Stimulated activated CD8-positive, alpha-beta memory T cell treated with anti-CD3 and anti-CD28 coated beads, Interleukin-4, amount 100 ng/mL, for 48 hours (primary cell): ENCODE data around the gene CNIH3.

Experiments
- DNase-seq: peaks from one replicate; pipeline ENCODE4 v3.0.0-alpha.2; 2020

The CNIH3 gene

DNA sequence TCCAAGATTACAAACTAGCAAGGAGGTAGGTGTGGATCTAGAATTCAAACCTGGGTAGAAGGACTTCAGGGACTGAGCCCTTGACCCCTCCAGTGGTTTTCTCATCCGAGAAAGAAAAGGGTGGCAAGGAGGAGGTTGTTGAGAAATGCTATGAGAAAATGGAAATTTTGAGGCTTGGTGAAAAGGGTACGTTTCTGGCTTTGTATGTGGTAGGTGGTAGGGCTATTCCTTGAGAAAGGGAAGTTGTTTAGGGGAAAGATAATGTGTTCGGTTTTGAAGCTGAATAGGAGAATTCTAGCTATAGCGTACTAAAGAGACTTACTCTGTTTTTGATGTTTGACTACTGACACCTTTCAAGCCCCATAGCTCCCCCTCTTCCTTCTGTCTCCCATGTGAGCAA, 133.8 kb downstream of the CNIH3 start:
- no peak for DNase-seq

DNA sequence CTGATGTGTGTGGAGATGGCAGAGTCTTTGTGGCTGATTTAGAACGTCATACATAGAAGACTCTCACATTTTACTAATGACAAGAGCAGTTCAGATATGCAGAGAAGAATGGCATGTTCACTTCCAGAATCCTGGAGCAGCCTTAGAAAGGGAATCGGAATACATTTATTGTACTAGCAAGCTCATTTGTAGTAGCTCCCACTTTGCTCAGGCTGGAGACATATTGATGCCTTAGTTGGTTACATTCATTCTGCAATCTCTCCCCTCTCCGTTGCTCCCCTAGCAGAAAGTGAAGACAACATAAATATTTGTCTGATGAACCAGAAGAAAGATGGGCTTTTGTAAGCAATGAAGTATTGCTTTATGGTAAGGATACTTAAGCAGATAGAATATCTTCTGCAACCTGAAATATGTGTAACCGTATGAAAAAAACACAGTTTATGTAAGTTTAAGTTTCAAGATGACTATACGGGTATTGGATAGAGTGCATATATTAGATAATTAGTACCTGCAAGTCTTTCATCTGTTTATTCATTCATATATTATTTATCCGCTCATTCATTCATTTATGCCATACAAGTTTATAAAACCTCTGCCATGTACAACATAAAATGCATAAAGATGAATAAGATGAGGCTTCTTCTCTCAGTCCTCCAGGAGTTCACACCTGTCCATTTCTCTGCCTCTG, 135.7 kb downstream of the CNIH3 start:
- DNase-seq = no peak

DNA sequence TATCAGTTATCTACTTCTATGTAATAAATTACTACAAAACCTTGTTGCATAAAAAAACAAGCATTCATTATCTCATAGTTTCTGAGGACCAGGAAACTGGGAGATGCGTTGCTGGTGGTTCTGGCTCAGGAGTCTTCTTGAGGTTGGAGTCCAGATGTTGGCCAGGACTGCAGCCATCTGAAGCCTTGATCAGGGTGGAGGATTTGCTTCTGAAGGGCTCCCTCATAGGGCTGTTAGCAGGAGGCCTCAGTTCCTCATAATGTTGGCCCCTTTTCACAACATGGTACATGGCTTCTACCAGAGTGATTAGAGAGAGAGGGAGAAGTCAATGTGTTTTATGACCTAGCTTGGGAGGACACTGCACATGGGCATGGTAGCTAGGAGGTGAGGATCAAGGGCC, 137.4 kb downstream of the CNIH3 start:
- no peak for DNase-seq

DNA sequence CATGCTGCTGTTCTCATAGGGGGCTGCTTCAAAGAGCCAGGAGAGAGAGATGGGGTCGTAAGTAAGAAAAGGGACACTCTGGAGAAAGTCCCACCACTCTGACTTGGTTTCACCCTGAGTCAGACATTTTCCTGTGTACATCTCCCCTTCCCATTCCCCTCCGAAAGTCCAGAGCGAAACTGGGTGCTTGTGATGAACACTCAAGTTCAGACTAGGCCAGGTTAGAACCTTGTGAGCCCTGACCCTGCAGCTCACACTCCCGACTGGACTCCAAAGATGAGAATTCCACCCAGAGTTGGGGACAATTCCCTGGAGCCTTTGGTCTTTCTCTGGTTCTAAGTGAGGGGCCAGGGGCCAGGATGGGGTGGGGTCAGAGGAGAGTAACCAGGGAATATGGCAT, 139.5 kb downstream of the CNIH3 start:
- DNase-seq = no peak

DNA sequence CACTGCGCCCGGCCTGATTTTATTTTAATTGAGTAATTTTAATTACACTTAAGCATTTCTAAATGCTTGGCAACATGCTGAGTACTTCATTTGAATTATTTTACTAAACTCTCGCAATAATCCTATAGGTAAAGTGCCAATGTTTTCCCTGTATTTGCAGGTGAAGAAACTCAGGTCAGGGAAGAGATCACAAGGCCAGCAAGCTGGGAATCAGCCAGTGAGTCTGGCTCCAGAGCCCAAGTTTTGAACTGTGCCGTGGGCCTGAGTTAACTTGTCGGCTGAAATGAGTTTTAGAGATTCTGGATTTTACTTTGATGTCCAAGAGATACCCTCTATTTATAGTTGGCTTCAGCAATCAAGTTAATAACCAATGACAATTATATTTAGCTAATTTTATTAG, 141.4 kb downstream of the CNIH3 start:
- no peak for DNase-seq

DNA sequence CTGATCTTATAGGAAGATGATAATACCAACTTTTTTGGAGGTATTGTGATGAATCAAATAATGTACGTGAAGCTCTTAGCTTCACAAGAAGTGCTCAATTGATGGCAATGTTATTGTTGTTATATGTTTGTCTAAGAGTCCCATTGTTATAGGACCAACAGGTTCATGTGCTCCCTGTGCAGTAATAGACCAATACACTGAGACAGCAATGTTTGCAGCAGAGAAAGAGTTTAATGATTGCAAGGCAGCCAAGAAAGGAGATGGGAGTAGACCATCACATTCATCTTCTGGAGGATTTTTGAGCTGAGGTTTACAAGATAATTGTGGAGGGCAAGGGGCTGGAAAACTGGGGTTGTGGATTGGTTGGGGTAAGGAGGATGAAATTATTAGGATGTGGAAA, 143.0 kb downstream of the CNIH3 start:
- no peak for DNase-seq

DNA sequence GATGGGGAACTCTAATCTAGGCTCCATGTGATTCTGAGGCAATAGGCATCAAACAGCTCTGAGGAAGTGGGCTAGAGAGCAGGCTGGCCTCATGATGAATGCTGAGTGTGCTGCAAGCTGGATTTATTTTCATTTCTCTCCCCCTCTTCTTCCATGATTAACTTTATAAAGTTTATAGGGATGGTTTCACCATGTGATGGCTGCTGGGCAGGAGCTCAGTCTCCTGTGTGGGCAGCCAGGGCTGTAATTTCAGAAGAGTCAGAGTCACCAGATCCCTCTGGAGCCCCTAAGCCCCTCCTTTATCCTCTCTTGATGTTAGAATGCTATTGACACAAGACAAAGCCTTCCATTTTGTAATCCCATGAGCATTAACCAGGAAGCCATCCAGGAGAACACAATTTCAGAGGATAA, 143.6 kb downstream of the CNIH3 start:
- DNase-seq = no peak

DNA sequence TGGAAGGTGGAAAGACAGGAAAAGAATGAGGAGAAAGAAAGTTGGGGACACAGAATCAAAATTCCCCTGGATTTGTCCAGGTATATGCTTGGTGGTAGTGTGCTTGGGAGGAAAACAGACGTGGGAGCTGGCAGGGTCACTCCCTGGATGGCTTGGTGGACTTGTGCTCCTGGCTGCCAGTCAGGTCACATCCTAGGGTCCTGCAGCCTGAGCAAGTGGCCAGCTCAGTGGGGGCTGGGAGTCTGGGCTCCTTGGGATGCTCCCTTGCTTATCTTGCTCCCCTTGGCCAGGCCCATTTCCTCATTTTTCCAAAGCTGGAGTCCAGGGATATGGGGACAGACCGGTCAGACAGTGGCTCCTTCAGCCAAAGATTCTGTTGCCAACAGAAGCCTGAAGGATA, 144.0 kb downstream of the CNIH3 start:
- no peak for DNase-seq

DNA sequence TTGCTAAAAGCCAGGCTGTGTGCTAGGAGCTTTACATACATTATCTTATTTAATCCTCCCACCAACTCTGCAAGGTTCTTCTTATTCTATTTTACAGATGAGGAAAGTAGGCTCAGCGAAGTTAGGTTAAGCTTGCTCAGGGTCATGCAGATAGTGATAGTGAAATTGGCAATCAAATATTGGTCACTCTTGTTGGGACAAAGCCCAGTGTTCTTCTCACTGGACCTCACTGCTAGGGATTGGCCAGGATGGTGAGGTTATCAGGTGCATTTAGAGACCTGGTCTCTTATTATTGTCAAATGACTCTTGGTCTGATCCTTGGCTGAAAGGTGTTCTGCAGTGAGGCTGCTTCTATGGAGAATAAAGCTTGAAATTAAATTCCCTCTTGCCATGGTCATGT, 145.1 kb downstream of the CNIH3 start:
- no peak for DNase-seq

DNA sequence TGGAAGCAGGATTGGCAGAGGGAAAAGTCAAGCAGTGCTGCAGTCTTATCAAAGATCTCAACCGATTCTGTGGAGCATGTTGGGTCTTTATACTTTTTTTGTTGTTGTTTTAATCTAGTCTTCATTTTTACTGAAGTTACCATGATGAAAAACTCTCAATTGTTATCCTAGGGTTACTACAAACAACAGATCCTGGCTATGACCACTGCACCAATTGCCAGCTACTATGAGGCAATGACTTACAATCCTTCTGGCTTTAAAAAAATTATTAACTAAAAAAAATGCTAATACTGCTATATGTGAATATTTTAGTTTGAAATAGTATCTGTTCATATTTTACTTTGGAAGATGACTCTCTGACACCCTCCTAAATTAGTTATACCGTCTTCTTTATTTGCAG, 145.9 kb downstream of the CNIH3 start:
- DNase-seq = no peak

DNA sequence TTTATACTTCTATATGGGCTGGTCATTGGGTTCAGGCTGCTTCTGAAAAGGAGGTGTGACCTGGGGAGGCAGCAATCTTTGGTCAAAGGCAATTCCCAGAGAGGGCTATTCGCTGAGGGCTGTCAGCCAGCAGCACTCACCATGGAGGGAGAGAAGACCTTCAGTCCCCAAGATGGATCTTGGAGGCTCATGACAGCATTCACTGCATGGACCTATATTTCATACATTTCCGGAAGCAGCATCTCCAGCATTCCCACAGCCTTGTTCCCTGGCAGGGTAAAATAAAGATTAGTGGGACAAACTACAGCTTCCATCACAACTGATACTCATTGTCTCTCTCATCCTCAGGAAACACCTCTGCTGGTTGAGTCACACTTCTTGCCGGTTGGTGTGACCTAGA, 146.6 kb downstream of the CNIH3 start:
- no peak for DNase-seq

DNA sequence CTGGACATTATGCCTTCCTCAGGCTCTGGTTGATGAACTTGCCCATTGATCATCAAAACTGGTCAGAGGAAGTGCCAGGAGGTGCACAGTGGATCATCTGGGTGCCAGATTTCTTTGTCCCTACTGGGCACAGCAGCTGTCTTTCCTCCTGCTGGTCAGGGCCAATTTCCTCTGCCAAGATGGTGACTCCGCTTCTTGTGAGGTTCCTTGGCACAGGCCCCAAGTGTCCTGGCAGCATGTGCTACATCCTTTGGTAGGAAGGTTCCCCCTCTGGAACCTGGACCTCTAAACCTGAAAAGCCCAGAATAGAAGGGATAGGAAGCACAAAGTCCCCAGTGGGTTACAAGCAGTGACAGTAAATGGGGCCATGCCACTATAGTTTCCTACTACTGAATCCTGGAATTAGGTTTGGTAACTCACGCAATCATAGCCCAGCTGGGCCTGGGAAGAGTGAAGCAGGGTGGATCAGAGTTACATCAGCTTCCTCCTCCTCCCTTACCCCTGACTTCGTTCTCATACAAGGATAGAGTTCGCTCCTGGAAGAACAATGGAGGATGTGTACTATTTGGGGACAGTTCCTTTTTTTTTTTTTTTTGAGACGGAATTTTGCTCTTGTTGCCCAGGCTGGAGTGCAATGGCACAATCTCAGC, 147.1 kb downstream of the CNIH3 start:
- no peak for DNase-seq

DNA sequence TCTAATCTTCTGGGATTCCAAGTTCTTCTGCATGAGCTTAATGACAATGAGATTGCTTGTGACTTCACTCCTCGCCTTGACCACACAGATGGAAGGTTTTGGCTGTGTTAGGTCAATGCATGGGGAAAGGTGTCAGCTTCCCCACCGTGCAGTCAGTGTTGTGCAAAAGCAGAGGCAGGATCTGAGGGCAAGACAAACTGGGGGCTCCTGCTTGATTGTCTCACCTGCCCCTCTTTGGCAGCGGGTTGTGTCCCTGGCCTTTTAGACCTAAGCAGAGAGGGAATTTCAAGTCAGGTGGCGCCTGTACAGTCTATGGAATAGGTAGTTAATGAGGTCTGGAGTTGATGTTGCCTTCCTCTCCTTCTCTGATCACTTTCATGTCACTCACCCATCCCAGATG, 150.1 kb downstream of the CNIH3 start:
- DNase-seq = no peak

DNA sequence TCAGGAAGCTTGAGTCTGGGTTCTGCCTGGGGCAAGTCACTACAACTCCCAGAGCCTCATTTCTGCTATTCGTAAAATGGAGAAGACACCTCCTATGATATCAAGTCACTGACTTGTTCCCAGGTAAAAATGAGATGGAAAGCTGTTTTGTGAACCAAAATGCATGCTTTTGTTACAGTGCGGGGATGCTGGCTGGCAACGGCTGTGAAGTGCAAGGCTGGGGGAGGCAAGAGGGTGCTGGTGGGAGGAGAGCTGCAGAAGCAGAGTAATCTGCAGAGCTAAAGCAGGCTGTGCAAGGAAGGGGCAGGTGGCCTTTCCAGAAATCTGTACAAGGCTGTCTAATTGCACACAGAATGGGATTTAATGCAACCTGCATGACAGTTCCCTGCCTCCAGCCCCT, 150.9 kb downstream of the CNIH3 start:
- no peak for DNase-seq

DNA sequence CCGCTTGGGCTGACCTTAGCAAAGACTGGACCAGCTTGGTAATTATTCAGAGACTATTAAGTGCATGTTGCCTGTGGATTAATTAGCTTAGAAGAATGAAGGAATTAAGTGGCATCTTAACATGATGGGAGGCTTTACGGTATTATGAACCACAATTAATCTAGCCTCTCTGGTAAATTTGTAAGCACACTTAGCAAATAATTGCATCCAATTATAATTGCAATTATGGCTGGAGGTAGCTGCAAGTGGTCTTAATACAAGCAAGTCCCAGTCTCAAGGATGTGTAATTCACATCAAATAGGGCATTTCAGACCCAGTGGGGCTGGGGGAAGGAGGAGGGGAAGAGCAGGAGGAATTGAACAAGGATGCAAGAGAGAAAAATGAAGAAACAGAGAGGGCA, 151.6 kb downstream of the CNIH3 start:
- no peak for DNase-seq

DNA sequence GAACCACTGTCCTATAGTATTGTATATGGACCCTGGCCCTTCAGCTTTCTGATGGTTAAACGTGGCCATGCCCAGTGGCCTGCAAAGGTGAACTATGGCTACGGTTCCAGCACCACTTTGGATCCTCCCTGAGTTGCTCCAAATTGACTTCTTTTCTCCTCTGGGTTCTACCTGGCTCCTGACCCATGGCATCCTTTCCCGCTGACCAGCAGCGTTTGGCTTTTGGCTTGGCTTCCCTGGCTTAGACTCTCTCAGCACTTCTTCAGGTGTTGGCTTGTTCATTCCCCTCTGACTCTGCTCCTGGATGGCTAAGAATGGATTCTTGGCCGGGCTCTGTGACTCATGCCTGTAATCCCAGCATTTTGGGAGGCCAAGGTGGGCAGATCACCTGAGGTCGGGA, 152.9 kb downstream of the CNIH3 start:
- no peak for DNase-seq

DNA sequence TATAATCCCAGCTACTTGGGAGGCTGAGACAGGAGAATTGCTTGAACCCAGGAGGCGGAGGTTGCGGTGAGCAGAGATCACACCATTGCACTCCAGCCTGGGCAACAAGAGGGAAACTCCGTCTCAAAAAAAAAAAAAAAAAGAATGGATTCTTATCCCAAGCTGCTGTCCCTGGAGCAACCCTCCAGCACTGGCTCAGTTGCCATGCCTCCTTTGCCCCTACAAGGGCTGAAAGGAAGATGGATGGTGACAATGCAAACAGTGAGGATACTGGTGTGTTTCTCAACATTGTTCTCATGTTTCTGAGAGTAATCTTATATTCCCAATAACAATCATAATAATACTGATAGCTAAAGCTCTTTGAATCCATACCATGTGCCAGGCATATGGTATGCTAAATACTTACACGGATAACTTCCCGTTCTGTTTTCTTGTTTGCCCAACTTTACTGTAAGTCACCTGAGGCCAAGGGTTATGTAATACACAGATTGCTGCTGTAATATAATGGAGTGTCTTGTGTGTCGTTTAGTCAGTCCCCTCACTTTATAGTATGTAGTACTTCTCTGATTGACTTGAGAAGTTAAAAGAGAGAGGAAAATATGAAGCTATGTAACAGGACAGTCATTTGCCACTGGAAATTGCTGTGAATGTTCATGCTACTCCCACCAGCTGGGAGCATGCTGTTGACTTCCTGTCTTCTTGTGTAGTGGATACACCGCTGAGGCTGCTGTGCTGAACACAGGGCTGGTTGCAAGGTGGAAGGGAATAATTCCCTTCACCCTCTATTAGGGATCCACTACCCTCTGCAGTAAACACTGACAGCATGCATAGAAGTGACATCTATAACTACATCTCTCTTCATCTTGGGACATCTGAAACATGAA, 153.6 kb downstream of the CNIH3 start:
- no peak for DNase-seq

DNA sequence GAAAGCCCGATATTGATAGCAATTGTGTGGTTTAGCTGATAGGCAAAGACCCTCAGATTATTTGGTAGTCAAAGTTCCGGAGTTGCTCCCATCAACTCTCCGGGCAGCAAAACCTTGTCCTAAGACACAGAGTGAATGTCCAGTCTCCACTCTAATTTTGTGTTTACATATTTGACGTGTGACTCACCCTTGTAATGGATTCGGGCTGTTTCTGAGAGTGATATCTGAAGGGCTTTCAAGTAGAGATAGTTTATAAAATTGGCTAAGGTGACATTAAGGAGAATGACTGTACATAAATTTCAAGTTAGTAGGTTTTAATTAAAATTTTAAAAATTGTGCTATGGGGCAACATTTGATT, 154.2 kb downstream of the CNIH3 start:
- DNase-seq = no peak

DNA sequence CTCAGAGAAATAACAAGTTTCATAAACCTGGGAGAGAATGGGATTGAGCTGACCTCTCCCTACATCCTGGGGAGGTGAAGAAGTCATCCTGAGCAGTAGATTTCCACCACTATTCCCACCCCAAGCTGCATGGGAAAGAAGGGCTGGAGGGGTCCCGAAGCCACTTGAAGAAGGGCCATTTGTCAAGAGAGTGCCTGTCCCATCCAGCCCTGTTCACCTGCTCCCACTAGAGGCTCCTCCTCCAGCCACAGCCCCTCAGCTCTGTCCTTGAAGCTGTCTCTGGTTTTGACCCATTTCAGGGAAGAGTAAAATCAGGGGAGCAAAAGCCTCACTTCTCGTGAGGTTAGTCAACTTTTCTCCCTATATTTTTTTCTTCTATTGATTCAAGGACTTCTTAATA, 157.5 kb downstream of the CNIH3 start:
- no peak for DNase-seq

DNA sequence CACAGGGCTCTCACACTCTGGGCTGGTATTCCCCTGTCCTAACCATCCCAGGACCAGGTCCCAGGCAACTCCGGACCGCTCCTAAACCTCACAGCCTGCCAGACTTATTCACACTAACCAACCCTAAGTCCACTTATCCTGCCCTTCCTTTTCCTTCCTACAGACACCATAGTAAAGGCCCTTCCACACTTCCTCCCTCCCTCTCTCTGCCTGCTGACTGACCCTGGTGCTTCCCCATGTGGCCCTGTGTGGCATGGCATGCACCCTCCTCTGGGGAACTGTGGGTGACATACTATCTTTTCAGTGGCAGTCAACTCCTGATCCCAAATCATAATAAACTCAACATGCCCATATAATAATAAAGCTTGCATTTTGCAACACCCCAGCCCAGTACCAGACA, 158.3 kb downstream of the CNIH3 start:
- DNase-seq = no peak

DNA sequence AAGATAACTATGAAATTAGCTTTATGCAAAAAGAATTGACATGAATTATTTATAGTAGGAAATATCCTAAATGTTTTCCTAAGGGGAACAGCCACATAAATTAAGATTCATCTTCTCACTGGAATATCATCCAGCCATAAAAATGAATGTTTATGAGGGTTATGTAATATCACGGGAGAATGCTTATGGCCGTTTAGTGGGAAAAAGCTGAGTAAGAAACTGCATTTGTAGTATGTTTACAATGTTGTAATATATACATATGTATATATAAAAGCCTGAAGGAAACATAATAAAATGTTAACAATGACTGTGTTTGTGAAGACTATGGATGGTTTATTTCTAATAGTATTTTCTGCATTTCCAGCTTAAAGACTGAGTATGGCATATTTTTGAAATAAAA, 161.1 kb downstream of the CNIH3 start:
- no peak for DNase-seq

DNA sequence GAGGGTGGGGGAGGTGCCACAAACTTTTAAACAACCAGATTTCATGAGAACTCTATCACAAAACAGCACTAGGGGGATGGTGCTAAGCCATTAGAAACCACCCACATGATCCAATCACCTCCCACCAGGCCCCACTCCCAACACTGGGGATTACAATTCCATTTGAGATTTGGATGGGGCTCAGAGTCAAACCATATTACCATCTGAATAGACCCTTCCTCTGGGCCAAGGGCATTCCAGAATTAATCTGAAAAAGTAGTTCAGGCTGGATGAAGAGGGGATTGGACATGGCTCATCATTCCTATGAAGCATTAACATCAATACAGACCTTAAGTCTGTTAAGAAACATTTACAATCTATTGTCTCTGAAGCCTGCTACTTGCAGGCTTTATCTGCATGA, 163.4 kb downstream of the CNIH3 start:
- DNase-seq = no peak

DNA sequence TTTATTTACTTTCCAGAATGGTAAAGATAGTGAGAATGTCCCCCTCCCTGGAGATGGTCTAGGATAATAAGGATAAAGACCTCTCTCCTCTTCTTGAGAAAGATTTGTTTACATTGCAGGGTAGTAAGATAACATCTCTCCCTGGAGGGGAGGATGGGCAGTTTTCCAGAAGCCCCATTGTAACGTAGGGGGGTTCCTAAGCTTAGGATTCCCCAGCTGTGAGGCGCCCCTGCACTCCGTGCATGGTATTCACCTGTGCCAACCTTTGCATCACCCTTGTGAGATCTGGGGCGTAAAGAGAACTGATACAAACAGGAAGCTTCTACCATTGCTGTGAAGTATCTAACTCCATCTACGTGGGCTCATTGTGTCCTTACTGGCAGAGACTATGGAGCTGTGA, 164.6 kb downstream of the CNIH3 start:
- no peak for DNase-seq

DNA sequence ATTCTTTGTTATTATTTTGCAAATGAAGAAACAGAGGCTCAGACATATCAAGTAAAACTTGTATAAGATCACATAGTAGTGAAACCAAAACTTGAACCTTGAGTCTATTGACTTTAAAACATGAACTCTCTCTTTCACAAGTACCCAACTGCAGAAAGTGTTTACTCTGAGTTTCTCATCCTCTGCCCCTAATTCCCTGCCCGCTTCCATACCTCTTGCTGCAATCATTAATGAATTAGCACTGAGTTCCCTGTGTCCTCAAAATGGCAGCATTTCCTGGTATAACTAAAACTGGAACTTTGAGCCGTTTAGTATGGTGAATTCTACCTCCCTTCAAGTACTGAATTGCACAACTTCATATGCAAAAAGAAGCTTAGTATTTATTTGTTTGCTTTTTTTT, 165.7 kb downstream of the CNIH3 start:
- no peak for DNase-seq
